GM23338 (cell line): ENCODE data around the gene MYL4. TPM values are rescaled to one million over a fixed set of nuclear protein-coding genes. Genes with fewer than 3 reads are reported as not detected.

ENCODE experiments used
- ATAC-seq: fragments of 200-7000 bp; cut with Tn5 transposase; 3 replicates; pipeline ENCODE4 v1.9.1; 2020
- DNase-seq: peaks from one replicate; pipeline ENCODE4 v3.0.0-alpha.2; 2015; ENCODE audit warnings: low spot score
- H2AFZ ChIP-seq: fragments of 200-600 bp; sonication (generic); 2 replicates; pipeline ENCODE4 v1.8.0; 2016; ENCODE audit warnings: antibody characterized with exemption, mild to moderate bottlenecking, moderate library complexity
- H3F3A ChIP-seq: fragments of 200-600 bp; sonication (generic); replicated peaks from 2 replicates; pipeline ENCODE4 v1.8.0; 2017; ENCODE audit warnings: antibody characterized with exemption, mixed run types, low read depth
- H3K27ac ChIP-seq: fragments of 200-600 bp; sonication (generic); 2 replicates; pipeline ENCODE4 v1.6.1; 2016; ENCODE audit warnings: low read depth
- H3K27me3 ChIP-seq: fragments of 200-600 bp; sonication (generic); 2 replicates; pipeline ENCODE4 v1.8.0; 2016; ENCODE audit warnings: mild to moderate bottlenecking, mixed run types, moderate library complexity; ENCODE audit not compliant: insufficient read depth
- H3K36me3 ChIP-seq: fragments of 200-600 bp; sonication (generic); 2 replicates; pipeline ENCODE4 v1.8.0; 2016; ENCODE audit warnings: mild to moderate bottlenecking; ENCODE audit not compliant: insufficient read depth
- H3K4me1 ChIP-seq: fragments of 200-600 bp; sonication (generic); 2 replicates; pipeline ENCODE4 v1.8.0; 2016; ENCODE audit warnings: mild to moderate bottlenecking, moderate library complexity; ENCODE audit not compliant: insufficient read depth
- H3K4me2 ChIP-seq: fragments of 200-600 bp; sonication (generic); 2 replicates; pipeline ENCODE4 v1.7.1; 2017; ENCODE audit warnings: mixed run types
- H3K4me3 ChIP-seq: fragments of 200-600 bp; sonication (generic); 2 replicates; pipeline ENCODE4 v1.6.1; 2016; ENCODE audit warnings: mixed run types
- H3K79me2 ChIP-seq: fragments of 200-600 bp; sonication (generic); replicated peaks from 2 replicates; pipeline ENCODE4 v1.8.0; 2017; ENCODE audit warnings: mild to moderate bottlenecking; ENCODE audit not compliant: insufficient read depth
- H3K9me2 ChIP-seq: fragments of 200-600 bp; sonication (generic); 2 replicates; pipeline ENCODE4 v1.8.0; 2017; ENCODE audit not compliant: insufficient read depth
- H4K20me1 ChIP-seq: fragments of 200-600 bp; sonication (generic); replicated peaks from 2 replicates; pipeline ENCODE4 v1.8.0; 2017; ENCODE audit warnings: mild to moderate bottlenecking; ENCODE audit not compliant: insufficient read depth
- H3K27ac Mint-ChIP-seq: 2 replicates; pipeline ENCODE4 v1.8.0; 2020; ENCODE audit warnings: inconsistent platforms, mild to moderate bottlenecking, moderate library complexity, mixed read lengths
- H3K27me3 Mint-ChIP-seq: 3 replicates; pipeline ENCODE4 v1.8.0; 2022; ENCODE audit warnings: low read depth, mild to moderate bottlenecking, moderate library complexity, mixed read lengths, inconsistent platforms; ENCODE audit not compliant: insufficient read depth, poor library complexity
- H3K36me3 Mint-ChIP-seq: 3 replicates; pipeline ENCODE4 v1.8.0; 2021; ENCODE audit warnings: low read depth, mild to moderate bottlenecking, inconsistent platforms, moderate library complexity, mixed read lengths
- H3K4me1 Mint-ChIP-seq: 3 replicates; pipeline ENCODE4 v1.8.0; 2020; ENCODE audit warnings: mild to moderate bottlenecking, inconsistent platforms, mixed read lengths
- H3K4me3 Mint-ChIP-seq: 3 replicates; pipeline ENCODE4 v1.8.0; 2021; ENCODE audit warnings: moderate library complexity, mild to moderate bottlenecking, inconsistent platforms, mixed read lengths
- H3K9me3 Mint-ChIP-seq: 3 replicates; pipeline ENCODE4 v1.8.0; 2020; ENCODE audit warnings: moderate library complexity, mild to moderate bottlenecking, inconsistent platforms, mixed read lengths
- ETS1 ChIP-seq: IDR thresholded peaks from 2 replicates; pipeline ENCODE4 v1.6.1; 2016; ENCODE audit warnings: antibody characterized with exemption
- EZH2 ChIP-seq: fragments of 200-600 bp; sonication (generic); IDR thresholded peaks from one replicate; pipeline ENCODE4 v1.8.0; 2017; ENCODE audit warnings: antibody characterized with exemption, mild to moderate bottlenecking, low read depth; ENCODE audit not compliant: unreplicated experiment
- JUNB ChIP-seq: IDR thresholded peaks from one replicate; pipeline ENCODE4 v1.6.1; 2016; ENCODE audit warnings: antibody characterized with exemption; ENCODE audit not compliant: unreplicated experiment
- NANOG ChIP-seq: IDR thresholded peaks from 2 replicates; pipeline ENCODE4 v1.6.1; 2016; ENCODE audit warnings: antibody characterized with exemption, borderline replicate concordance
- polyA plus RNA-seq: library from polyadenylated mRNA; unstranded; fragments of >200 nt; fragmentation: Nextera tagmentation; extraction: Ambion mirVana; gene quantifications from 2 replicates; pipeline ENCODE4 v1.2.1, GENCODE V29; 2016
- total RNA-seq: library from RNA; depleted of rRNA; stranded (reverse); fragments of >200 nt; shearing (Covaris generic); gene quantifications from 2 replicates; pipeline ENCODE4 v1.2.3, GENCODE V29; 2014
- TF ChIP-seq, protein P1 (sequence below): fragments of 250-450 bp; sonication (Bioruptor Pico); IDR thresholded peaks from 2 replicates; pipeline ENCODE4 v1.5.0; 2020; ENCODE audit warnings: mild to moderate bottlenecking, moderate library complexity

Gene MYL4
- total and polyA plus RNA-seq, 2 experiments from 2014 or later, result 0.44 TPM; not detected in 1

GRCh38 chr17:47252209-47252608 is 43.1 kb downstream of the MYL4 start:
- ATAC-seq (no peak), DNase-seq (no peak)
- no peak for TF ChIP-seq JUNB
- TF ChIP-seq, protein P1, sequence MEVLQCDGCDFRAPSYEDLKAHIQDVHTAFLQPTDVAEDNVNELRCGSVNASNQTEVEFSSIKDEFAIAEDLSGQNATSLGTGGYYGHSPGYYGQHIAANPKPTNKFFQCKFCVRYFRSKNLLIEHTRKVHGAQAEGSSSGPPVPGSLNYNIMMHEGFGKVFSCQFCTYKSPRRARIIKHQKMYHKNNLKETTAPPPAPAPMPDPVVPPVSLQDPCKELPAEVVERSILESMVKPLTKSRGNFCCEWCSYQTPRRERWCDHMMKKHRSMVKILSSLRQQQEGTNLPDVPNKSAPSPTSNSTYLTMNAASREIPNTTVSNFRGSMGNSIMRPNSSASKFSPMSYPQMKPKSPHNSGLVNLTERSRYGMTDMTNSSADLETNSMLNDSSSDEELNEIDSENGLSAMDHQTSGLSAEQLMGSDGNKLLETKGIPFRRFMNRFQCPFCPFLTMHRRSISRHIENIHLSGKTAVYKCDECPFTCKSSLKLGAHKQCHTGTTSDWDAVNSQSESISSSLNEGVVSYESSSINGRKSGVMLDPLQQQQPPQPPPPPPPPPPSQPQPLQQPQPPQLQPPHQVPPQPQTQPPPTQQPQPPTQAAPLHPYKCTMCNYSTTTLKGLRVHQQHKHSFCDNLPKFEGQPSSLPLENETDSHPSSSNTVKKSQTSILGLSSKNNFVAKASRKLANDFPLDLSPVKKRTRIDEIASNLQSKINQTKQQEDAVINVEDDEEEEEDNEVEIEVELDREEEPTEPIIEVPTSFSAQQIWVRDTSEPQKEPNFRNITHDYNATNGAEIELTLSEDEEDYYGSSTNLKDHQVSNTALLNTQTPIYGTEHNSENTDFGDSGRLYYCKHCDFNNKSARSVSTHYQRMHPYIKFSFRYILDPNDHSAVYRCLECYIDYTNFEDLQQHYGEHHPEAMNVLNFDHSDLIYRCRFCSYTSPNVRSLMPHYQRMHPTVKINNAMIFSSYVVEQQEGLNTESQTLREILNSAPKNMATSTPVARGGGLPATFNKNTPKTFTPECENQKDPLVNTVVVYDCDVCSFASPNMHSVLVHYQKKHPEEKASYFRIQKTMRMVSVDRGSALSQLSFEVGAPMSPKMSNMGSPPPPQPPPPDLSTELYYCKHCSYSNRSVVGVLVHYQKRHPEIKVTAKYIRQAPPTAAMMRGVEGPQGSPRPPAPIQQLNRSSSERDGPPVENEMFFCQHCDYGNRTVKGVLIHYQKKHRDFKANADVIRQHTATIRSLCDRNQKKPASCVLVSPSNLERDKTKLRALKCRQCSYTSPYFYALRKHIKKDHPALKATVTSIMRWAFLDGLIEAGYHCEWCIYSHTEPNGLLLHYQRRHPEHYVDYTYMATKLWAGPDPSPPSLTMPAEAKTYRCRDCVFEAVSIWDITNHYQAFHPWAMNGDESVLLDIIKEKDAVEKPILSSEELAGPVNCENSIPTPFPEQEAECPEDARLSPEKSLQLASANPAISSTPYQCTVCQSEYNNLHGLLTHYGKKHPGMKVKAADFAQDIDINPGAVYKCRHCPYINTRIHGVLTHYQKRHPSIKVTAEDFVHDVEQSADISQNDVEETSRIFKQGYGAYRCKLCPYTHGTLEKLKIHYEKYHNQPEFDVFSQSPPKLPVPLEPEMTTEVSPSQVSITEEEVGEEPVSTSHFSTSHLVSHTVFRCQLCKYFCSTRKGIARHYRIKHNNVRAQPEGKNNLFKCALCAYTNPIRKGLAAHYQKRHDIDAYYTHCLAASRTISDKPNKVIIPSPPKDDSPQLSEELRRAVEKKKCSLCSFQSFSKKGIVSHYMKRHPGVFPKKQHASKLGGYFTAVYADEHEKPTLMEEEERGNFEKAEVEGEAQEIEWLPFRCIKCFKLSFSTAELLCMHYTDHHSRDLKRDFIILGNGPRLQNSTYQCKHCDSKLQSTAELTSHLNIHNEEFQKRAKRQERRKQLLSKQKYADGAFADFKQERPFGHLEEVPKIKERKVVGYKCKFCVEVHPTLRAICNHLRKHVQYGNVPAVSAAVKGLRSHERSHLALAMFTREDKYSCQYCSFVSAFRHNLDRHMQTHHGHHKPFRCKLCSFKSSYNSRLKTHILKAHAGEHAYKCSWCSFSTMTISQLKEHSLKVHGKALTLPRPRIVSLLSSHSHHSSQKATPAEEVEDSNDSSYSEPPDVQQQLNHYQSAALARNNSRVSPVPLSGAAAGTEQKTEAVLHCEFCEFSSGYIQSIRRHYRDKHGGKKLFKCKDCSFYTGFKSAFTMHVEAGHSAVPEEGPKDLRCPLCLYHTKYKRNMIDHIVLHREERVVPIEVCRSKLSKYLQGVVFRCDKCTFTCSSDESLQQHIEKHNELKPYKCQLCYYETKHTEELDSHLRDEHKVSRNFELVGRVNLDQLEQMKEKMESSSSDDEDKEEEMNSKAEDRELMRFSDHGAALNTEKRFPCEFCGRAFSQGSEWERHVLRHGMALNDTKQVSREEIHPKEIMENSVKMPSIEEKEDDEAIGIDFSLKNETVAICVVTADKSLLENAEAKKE (CRISPR knock-in tag), result no peak
- TF ChIP-seq NANOG, result no peak
- Histone ChIP-seq H4K20me1 (peaks cover 3% of the 10 kb centered on the region), H3K36me3 (no peaks in the 10 kb centered on the region), H3F3A (0 out of 2 replicates have a peak, but pooled peaks cover 5% of the 10 kb centered on the region), H3K27me3 (peaks cover 62% of the 10 kb centered on the region), H2AFZ (no peak overlapping the region), H3K4me3 (no peak overlapping the region), H3K27ac (no peak overlapping the region), H3K79me2 (no peaks in the 10 kb centered on the region), H3K9me2 (no peaks in the 10 kb centered on the region), H3K4me2 (no peak overlapping the region), H3K4me1 (peaks cover 8% of the 10 kb centered on the region; the same call in 1 of the 2 replicates)
- Mint-ChIP-seq H3K27ac (no peak overlapping the region), H3K27me3 (peaks cover 30% of the 10 kb centered on the region), H3K4me3 (no peak overlapping the region; the same call in 2 of the 3 replicates), H3K4me1 (peaks cover 25% of the 10 kb centered on the region), H3K36me3 (no peaks in the 10 kb centered on the region; the same call in 2 of the 3 replicates), H3K9me3 (peaks cover 8% of the 10 kb centered on the region)

- Histone ChIP-seq H3K27me3 (peaks cover 68% of the 10 kb centered on the region), H3K27ac (no peak overlapping the region), H3K4me2 (peak overlapping the region; percentile 99), H4K20me1 (peaks cover 3% of the 10 kb centered on the region), H3K9me2 (no peaks in the 10 kb centered on the region), H3K79me2 (no peaks in the 10 kb centered on the region), H3K4me1 (peaks cover 8% of the 10 kb centered on the region; the same call in 1 of the 2 replicates), H3K36me3 (no peaks in the 10 kb centered on the region), H3K4me3 (peak overlapping the region; percentile 91), H3F3A (0 out of 2 replicates have a peak, but pooled peaks cover 5% of the 10 kb centered on the region), H2AFZ (peak overlapping the region; percentile 76; the same call in 1 of the 2 replicates)
- no peak overlapping the region for H3K27ac Mint-ChIP-seq
- DNase-seq (peak; percentile 14), ATAC-seq (no peak)
- peaks cover 33% of the 10 kb centered on the region for H3K27me3 Mint-ChIP-seq
- H3K36me3 Mint-ChIP-seq, result no peaks in the 10 kb centered on the region; the same call in 2 of the 3 replicates
- peak; percentile 55 for TF ChIP-seq EZH2
- TF ChIP-seq ETS1, result no peak
- H3K4me3 Mint-ChIP-seq, result peak overlapping the region; percentile 61
- peaks cover 8% of the 10 kb centered on the region for H3K9me3 Mint-ChIP-seq
- H3K4me1 Mint-ChIP-seq, result peaks cover 31% of the 10 kb centered on the region
Measured at GRCh38 chr17:47252766-47253512, 43.8 kb downstream of the MYL4 start.
